Chondrocyte (in vitro differentiated cells): ENCODE measurements around the gene E2F1. TPM values are rescaled to one million over a fixed set of nuclear protein-coding genes. Genes with fewer than 3 reads are reported as not detected.

Experiments
- DNase-seq: peaks from one replicate; pipeline ENCODE4 v3.0.0; 2021; ENCODE audit warnings: mixed read lengths, low spot score
- H3K27ac Mint-ChIP-seq: one replicate; pipeline ENCODE4 v1.8.0; 2021; ENCODE audit warnings: mild to moderate bottlenecking, moderate library complexity, mixed read lengths; ENCODE audit not compliant: unreplicated experiment
- H3K27me3 Mint-ChIP-seq: 2 replicates; pipeline ENCODE4 v1.8.0; 2021; ENCODE audit warnings: low read depth, mixed read lengths
- H3K36me3 Mint-ChIP-seq: 2 replicates; pipeline ENCODE4 v1.8.0; 2021; ENCODE audit warnings: low read depth, mixed read lengths
- H3K4me1 Mint-ChIP-seq: 2 replicates; pipeline ENCODE4 v1.8.0; 2021; ENCODE audit warnings: low read depth, mild to moderate bottlenecking, mixed read lengths
- H3K4me3 Mint-ChIP-seq: one replicate; pipeline ENCODE4 v1.8.0; 2021; ENCODE audit warnings: mild to moderate bottlenecking, moderate library complexity, mixed read lengths; ENCODE audit not compliant: unreplicated experiment
- H3K9me3 Mint-ChIP-seq: 2 replicates; pipeline ENCODE4 v1.8.0; 2021; ENCODE audit warnings: low read depth, mixed read lengths
- total RNA-seq: library from RNA; stranded (reverse); gene quantifications from 3 replicates; pipeline ENCODE4 v1.2.1, GENCODE V29; 2021
- TF ChIP-seq, protein P1 (sequence below): fragments of 200-600 bp; sonication (generic); IDR thresholded peaks from 2 replicates; pipeline ENCODE4 v1.5.0; 2021; ENCODE audit warnings: antibody characterized with exemption, mild to moderate bottlenecking, moderate library complexity

The E2F1 gene
- total RNA-seq, 1 donor from 2014 or later, result 7.6 TPM

DNA sequence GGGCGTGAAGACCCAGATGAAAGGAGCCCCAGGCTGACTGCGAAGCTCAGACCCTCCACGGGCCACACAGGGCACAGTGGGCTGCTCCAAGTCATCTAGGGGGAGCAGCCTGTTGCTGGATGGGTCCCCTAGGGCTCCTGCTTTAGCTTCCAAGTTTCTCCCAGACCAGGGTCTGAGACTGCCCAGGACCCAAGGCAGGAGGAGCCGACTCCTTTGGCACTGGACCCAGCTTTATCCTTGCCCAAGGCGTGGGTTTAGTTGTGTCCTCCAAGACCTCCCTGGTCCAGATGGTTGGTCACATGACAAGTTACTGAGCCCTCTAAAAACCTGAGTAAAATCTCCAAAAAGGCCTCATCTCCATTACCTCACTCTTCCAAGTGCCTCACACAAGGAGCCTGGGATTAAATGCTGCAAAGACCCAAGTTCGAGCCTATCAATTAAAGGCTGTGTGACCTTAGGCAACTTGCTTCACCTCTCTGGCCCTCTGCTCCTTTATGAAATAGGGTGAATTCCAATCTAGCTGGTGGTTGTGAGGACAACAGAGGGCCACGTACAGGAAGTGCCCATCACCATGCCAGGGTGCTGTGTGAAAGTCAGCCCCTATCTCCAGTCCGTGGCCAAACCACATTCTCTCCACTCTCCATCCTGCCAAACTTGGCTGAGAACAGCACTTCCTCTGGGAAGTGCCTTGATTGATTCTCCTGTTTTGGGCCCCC, 14.5 kb downstream of the E2F1 start:
- H3K27ac Mint-ChIP-seq, result peak overlapping the region; percentile 30
- no peak for DNase-seq
- H3K27me3 Mint-ChIP-seq, result no peaks in the 10 kb centered on the region
- H3K9me3 Mint-ChIP-seq, result no peaks in the 10 kb centered on the region
- peaks cover 12% of the 10 kb centered on the region for H3K36me3 Mint-ChIP-seq
- no peak overlapping the region for H3K4me3 Mint-ChIP-seq
- TF ChIP-seq, protein P1, sequence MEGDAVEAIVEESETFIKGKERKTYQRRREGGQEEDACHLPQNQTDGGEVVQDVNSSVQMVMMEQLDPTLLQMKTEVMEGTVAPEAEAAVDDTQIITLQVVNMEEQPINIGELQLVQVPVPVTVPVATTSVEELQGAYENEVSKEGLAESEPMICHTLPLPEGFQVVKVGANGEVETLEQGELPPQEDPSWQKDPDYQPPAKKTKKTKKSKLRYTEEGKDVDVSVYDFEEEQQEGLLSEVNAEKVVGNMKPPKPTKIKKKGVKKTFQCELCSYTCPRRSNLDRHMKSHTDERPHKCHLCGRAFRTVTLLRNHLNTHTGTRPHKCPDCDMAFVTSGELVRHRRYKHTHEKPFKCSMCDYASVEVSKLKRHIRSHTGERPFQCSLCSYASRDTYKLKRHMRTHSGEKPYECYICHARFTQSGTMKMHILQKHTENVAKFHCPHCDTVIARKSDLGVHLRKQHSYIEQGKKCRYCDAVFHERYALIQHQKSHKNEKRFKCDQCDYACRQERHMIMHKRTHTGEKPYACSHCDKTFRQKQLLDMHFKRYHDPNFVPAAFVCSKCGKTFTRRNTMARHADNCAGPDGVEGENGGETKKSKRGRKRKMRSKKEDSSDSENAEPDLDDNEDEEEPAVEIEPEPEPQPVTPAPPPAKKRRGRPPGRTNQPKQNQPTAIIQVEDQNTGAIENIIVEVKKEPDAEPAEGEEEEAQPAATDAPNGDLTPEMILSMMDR, result no peak
- peaks cover 52% of the 10 kb centered on the region for H3K4me1 Mint-ChIP-seq

DNA sequence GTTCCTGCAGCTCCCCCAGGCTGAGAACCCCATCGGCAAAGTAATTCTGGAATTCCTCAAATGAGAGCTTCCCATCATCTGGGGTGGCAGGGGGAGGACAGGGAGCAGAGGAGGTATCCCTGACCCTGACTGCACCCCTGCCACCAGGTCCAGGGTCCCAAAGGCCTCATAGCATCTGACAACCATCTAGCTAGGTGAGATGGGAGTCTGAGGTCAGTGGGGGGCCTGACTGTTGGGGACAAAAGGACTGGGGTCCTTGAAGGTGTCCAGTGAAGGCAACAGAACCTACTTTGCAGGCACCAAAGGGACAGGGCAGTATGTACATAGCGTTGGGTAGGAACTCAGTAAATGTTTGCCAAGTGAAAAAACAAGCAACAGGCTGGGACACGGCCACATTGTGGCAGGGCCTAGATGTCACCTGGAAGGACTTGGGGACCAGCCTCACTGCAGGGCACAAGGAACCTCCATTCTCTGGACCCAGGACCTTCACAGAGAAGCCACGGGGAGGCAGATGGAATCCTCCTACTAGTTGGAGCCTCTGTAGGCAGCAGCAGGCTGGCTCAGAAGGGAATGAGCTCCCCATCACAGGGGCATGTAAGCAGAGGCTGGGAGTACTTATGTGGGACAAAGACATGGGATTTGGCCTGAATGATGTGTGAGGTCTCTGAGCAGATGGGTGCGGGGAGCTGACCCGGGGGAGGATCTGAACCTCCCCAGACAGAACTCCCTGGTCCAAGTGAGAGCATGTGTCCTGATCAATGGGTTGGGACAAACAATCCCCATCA, 15.3 kb downstream of the E2F1 start:
- no peak for DNase-seq
- no peaks in the 10 kb centered on the region for H3K9me3 Mint-ChIP-seq
- peaks cover 56% of the 10 kb centered on the region for H3K4me1 Mint-ChIP-seq
- peak overlapping the region; percentile 10 for H3K4me3 Mint-ChIP-seq
- H3K27me3 Mint-ChIP-seq, result no peaks in the 10 kb centered on the region
- H3K27ac Mint-ChIP-seq, result no peak overlapping the region
- TF ChIP-seq, protein P1, result no peak
- peaks cover 13% of the 10 kb centered on the region for H3K36me3 Mint-ChIP-seq

- H3K27ac Mint-ChIP-seq, result peak overlapping the region; percentile 58
- TF ChIP-seq, protein P1, result no peak
- no peaks in the 10 kb centered on the region for H3K9me3 Mint-ChIP-seq
- H3K4me1 Mint-ChIP-seq, result peaks cover 49% of the 10 kb centered on the region
- DNase-seq, result no peak
- no peaks in the 10 kb centered on the region for H3K27me3 Mint-ChIP-seq
- H3K36me3 Mint-ChIP-seq, result peaks cover 13% of the 10 kb centered on the region
- H3K4me3 Mint-ChIP-seq, result no peak overlapping the region
Measured at GRCh38 chr20:33669873-33670640, 16.1 kb downstream of the E2F1 start.

DNA sequence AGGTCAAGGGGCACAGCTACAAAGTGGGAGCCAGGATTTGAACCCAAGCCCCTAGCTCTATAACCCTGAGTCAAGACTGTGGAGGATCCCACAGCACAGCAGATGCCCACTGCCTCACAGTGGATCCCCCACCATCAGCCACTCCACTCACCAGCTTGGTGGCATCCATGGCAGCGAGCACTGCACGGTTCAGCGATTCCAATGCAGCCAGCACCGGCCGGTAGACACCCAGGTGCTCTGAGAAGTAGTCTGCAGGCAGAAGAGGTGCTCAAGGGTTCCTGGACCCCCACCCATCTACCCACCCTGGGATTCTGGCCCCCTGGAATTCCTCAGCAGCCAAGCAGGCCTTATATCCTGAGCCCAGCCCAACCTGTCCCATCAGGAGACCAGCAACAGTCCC, 17.0 kb downstream of the E2F1 start:
- DNase-seq, result no peak
- peaks cover 13% of the 10 kb centered on the region for H3K36me3 Mint-ChIP-seq
- no peaks in the 10 kb centered on the region for H3K9me3 Mint-ChIP-seq
- no peaks in the 10 kb centered on the region for H3K27me3 Mint-ChIP-seq
- no peak overlapping the region for H3K4me3 Mint-ChIP-seq
- H3K4me1 Mint-ChIP-seq, result peaks cover 52% of the 10 kb centered on the region
- H3K27ac Mint-ChIP-seq, result no peak overlapping the region
- TF ChIP-seq, protein P1, result no peak
